Tibial nerve (tissue), 4 donors: ENCODE results near the gene ADGRD1.

Experiments used
- CTCF ChIP-seq, 5 experiments: fragments of 200-600 bp in 3 of 5; fragments of 450-650 bp in 2 of 5; sonication (generic) in 3 of 5; IDR thresholded peaks; one replicate each; pipeline ENCODE4 v1.5.1; 2016 to 2019; ENCODE audit warnings: antibody characterized with exemption in 5 of 5, mild to moderate bottlenecking in 3 of 5, moderate library complexity in 2 of 5
- EP300 ChIP-seq, 2 donors: sonication (generic); formaldehyde crosslinking; IDR thresholded peaks; one replicate each; pipeline ENCODE4 v1.6.1; 2017; ENCODE audit warnings: antibody characterized with exemption in 2 of 2, mild to moderate bottlenecking in 1 of 2
- POLR2A ChIP-seq, 2 donors: fragments of 450-650 bp; IDR thresholded peaks; one replicate each; pipeline ENCODE4 v1.6.1; 2017; ENCODE audit warnings: antibody characterized with exemption in 2 of 2, mild to moderate bottlenecking in 2 of 2, moderate library complexity in 2 of 2

- TF ChIP-seq CTCF (IDR thresholded peaks at IDR 0.05) (no peak), POLR2A (IDR thresholded peaks at IDR 0.05) (no peak), EP300 (IDR thresholded peaks at IDR 0.05) (no peak)
Observed at GRCh38 chr12:131082290-131083194, 128.8 kb downstream of the ADGRD1 start.
